Measurements from ENCODE around the gene ORC5. TPM values are rescaled to one million over a fixed set of nuclear protein-coding genes. Genes with fewer than 3 reads are reported as not detected.

The ORC5 gene
- total and polyA plus RNA-seq, 2 of the 13 experiments (the other 11 are each of a cell fraction or from before 2014, with no cell fraction given) = 4.8 to 18.8 TPM

GRCh38 chr7:104149822-104150221, 58.0 kb downstream of the ORC5 start (continued):
- TF ChIP-seq NFIC (IDR thresholded peaks at IDR 0.05; ENCODE audit: low read length) (peak; percentile 49; the same call in 1 of the 2 replicates), ZIK1 (CRISPR knock-in tag; IDR thresholded peaks at IDR 0.05; ENCODE audit: borderline replicate concordance, low read depth) (no peak), TBP (CRISPR knock-in tag; IDR thresholded peaks at IDR 0.05) (no peak), NCOA2 (CRISPR knock-in tag; IDR thresholded peaks at IDR 0.05) (peak; percentile 71), FOXP1 (IDR thresholded peaks at IDR 0.05) (no peak), FOXP1 (CRISPR knock-in tag; IDR thresholded peaks at IDR 0.05) (peak; percentile 85), HMGXB4 (CRISPR knock-in tag; IDR thresholded peaks at IDR 0.05; ENCODE audit: borderline replicate concordance in 1 of 2, low read depth in 1 of 2) (no peak), ARID3A (IDR thresholded peaks at IDR 0.05; ENCODE audit: low read depth, low read length) (peak; percentile 80), ZNF652 (CRISPR knock-in tag; IDR thresholded peaks at IDR 0.05; ENCODE audit: borderline replicate concordance, low read depth) (no peak), SOX6 (IDR thresholded peaks at IDR 0.05) (no peak), SOX6 (CRISPR knock-in tag; IDR thresholded peaks at IDR 0.05) (peak; percentile 93), KDM6A (CRISPR knock-in tag; IDR thresholded peaks at IDR 0.05; ENCODE audit: low read depth) (peak; percentile 41; the same call in 1 of the 2 replicates), REL (CRISPR knock-in tag; conservative IDR thresholded peaks at IDR 0.05) (no peak), PPARG (CRISPR knock-in tag; conservative IDR thresholded peaks at IDR 0.05) (0 out of 2 replicates have a peak, but pooled peaks have one; percentile 45), SMAD1 (CRISPR knock-in tag; IDR thresholded peaks at IDR 0.05; ENCODE audit: borderline replicate concordance, low read depth) (no peak), GFI1 (CRISPR knock-in tag; IDR thresholded peaks at IDR 0.05; ENCODE audit: borderline replicate concordance) (peak; percentile 34; the same call in 1 of the 2 replicates), HHEX (CRISPR knock-in tag; IDR thresholded peaks at IDR 0.05) (no peak), SP2 (CRISPR knock-in tag; IDR thresholded peaks at IDR 0.05) (no peak), CREM (IDR thresholded peaks at IDR 0.05) (peak; percentile 59; the same call in 1 of the 2 replicates), CREM (CRISPR knock-in tag; IDR thresholded peaks at IDR 0.05) (no peak)
- TF ChIP-seq, protein P1, sequence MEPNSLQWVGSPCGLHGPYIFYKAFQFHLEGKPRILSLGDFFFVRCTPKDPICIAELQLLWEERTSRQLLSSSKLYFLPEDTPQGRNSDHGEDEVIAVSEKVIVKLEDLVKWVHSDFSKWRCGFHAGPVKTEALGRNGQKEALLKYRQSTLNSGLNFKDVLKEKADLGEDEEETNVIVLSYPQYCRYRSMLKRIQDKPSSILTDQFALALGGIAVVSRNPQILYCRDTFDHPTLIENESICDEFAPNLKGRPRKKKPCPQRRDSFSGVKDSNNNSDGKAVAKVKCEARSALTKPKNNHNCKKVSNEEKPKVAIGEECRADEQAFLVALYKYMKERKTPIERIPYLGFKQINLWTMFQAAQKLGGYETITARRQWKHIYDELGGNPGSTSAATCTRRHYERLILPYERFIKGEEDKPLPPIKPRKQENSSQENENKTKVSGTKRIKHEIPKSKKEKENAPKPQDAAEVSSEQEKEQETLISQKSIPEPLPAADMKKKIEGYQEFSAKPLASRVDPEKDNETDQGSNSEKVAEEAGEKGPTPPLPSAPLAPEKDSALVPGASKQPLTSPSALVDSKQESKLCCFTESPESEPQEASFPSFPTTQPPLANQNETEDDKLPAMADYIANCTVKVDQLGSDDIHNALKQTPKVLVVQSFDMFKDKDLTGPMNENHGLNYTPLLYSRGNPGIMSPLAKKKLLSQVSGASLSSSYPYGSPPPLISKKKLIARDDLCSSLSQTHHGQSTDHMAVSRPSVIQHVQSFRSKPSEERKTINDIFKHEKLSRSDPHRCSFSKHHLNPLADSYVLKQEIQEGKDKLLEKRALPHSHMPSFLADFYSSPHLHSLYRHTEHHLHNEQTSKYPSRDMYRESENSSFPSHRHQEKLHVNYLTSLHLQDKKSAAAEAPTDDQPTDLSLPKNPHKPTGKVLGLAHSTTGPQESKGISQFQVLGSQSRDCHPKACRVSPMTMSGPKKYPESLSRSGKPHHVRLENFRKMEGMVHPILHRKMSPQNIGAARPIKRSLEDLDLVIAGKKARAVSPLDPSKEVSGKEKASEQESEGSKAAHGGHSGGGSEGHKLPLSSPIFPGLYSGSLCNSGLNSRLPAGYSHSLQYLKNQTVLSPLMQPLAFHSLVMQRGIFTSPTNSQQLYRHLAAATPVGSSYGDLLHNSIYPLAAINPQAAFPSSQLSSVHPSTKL (CRISPR knock-in tag; IDR thresholded peaks at IDR 0.05) = peak; percentile 88
- TF ChIP-seq, protein P2, sequence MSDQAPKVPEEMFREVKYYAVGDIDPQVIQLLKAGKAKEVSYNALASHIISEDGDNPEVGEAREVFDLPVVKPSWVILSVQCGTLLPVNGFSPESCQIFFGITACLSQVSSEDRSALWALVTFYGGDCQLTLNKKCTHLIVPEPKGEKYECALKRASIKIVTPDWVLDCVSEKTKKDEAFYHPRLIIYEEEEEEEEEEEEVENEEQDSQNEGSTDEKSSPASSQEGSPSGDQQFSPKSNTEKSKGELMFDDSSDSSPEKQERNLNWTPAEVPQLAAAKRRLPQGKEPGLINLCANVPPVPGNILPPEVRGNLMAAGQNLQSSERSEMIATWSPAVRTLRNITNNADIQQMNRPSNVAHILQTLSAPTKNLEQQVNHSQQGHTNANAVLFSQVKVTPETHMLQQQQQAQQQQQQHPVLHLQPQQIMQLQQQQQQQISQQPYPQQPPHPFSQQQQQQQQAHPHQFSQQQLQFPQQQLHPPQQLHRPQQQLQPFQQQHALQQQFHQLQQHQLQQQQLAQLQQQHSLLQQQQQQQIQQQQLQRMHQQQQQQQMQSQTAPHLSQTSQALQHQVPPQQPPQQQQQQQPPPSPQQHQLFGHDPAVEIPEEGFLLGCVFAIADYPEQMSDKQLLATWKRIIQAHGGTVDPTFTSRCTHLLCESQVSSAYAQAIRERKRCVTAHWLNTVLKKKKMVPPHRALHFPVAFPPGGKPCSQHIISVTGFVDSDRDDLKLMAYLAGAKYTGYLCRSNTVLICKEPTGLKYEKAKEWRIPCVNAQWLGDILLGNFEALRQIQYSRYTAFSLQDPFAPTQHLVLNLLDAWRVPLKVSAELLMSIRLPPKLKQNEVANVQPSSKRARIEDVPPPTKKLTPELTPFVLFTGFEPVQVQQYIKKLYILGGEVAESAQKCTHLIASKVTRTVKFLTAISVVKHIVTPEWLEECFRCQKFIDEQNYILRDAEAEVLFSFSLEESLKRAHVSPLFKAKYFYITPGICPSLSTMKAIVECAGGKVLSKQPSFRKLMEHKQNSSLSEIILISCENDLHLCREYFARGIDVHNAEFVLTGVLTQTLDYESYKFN (CRISPR knock-in tag; conservative IDR thresholded peaks at IDR 0.05) = peak; percentile 59; the same call in 1 of the 2 replicates

Data from HepG2 (cell line).